Right lobe of liver (tissue), 6 donors: Measurements from ENCODE around the gene COA5. TPM values are rescaled to one million over a fixed set of nuclear protein-coding genes. Genes with fewer than 3 reads are reported as not detected.

Source experiments
- ATAC-seq, 4 donors: fragments of 200-7000 bp; cut with Tn5 transposase; one replicate each; pipeline ENCODE4 v1.9.1; 2020; ENCODE audit warnings: mild to moderate bottlenecking in 4 of 4, moderate library complexity in 4 of 4
- DNase-seq, 3 donors: peaks; one replicate each; pipeline ENCODE4 v3.0.0-alpha.2; 2020
- H3K27ac ChIP-seq, 3 donors: fragments of 200-600 bp; one replicate each; pipeline ENCODE4 v1.8.0; 2022
- H3K27me3 ChIP-seq, 2 donors: fragments of 200-600 bp; one replicate each; pipeline ENCODE4 v1.8.0; 2022
- H3K36me3 ChIP-seq, 4 donors: fragments of 200-600 bp; sonication (generic) in 1 of 4; one replicate each; pipeline versions ENCODE4 v1.5.1 to v1.8.0; 2017 to 2022; ENCODE audit warnings: control low read depth in 1 of 4
- H3K4me1 ChIP-seq, 4 donors: fragments of 200-600 bp; sonication (generic) in 1 of 4; one replicate each; pipeline versions ENCODE4 v1.5.1 to v1.8.0; 2017 to 2022; ENCODE audit warnings: control low read depth in 1 of 4
- H3K4me3 ChIP-seq, 3 donors: fragments of 200-600 bp; one replicate each; pipeline ENCODE4 v1.8.0; 2022
- H3K9me3 ChIP-seq, 4 donors: fragments of 200-600 bp; sonication (generic) in 1 of 4; one replicate each; pipeline versions ENCODE4 v1.5.1 to v1.8.0; 2017 to 2022; ENCODE audit warnings: control low read depth in 1 of 4
- POLR2A ChIP-seq: fragments of 450-650 bp; IDR thresholded peaks from one replicate; pipeline ENCODE4 v1.6.1; 2017; ENCODE audit warnings: antibody characterized with exemption, mild to moderate bottlenecking
- WGBS: methylation state at CpG from one replicate; pipeline ENCODE4 v1.1.6; 2018; ENCODE audit warnings: low coverage, low lambda C conversion rate; ENCODE audit not compliant: insufficient coverage; ENCODE audit errors: missing lambda C conversion rate; 5-methylcytosine and 5-hydroxymethylcytosine counted together
- intact Hi-C, 2 donors: fragments of 100-400 bp; cut with DNase I; formaldehyde crosslinking; loops; one replicate each; pipeline versions ENCODE4 v1.11.2 to v1.14.1; 2022
- total RNA-seq, 6 experiments: library from RNA; depleted of rRNA in 2 of 6; stranded (reverse); fragments of >200 nt in 2 of 6; fragmentation: NEBNext Ultra II Directional in 3 of 6; extraction: Animal tissue kit (Norgen Biotek cat#: 25700) in 3 of 6; gene quantifications; one replicate each; pipeline versions ENCODE4 v1.1.0 to v1.2.4, GENCODE V29; 2016 to 2023
- TF ChIP-seq, protein P1 (sequence below), 4 donors: fragments of 200-600 bp in 3 of 4; fragments of 450-650 bp in 1 of 4; IDR thresholded peaks; one replicate each; pipeline versions ENCODE4 v1.5.1 to v1.8.0; 2016 to 2022; ENCODE audit warnings: antibody characterized with exemption in 4 of 4, mild to moderate bottlenecking in 2 of 4
- donor health status: DM: no; HTN: yes; CAD: no.
- donor health status: DM: no; HTN: no; CAD: no.
- donor health status: DM: no; HTN: no; CAD: no.
- donor health status: DM: no; HTN: yes; CAD: no.
- donor health status: DM: no; HTN: yes; CAD: no.

Gene COA5
- total RNA-seq, 6 experiments from 2014 or later, result 12.9 to 23.0 (median 16.7) TPM

DNA sequence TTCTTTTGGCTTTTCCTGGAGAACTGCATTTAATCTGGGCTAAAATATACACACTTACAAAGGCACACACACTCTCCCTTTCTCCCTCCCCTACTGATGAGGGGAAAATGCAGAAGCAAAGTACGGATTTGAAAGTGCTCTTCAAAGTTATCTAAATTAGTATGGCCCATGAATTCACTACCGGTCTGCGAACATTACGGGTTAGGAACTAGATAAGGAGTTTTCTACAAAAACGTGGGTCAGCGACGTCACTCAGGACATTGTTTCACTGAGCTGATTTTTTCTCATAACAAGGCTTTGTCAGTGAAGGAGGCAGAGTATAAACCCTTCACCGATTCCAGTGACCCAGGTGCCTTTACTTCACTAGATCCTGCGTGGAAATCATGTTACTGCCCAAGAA is 47.3 kb downstream of the COA5 start:
- no peak for ATAC-seq
- H3K36me3 ChIP-seq, result peaks cover 0 to 16% (median 3%) of the 10 kb centered on the region in 4 donors
- H3K27ac ChIP-seq, result no peak overlapping the region
- H3K27me3 ChIP-seq, result no peaks in the 10 kb centered on the region
- no peak for DNase-seq
- no peak for TF ChIP-seq POLR2A
- TF ChIP-seq, protein P1, sequence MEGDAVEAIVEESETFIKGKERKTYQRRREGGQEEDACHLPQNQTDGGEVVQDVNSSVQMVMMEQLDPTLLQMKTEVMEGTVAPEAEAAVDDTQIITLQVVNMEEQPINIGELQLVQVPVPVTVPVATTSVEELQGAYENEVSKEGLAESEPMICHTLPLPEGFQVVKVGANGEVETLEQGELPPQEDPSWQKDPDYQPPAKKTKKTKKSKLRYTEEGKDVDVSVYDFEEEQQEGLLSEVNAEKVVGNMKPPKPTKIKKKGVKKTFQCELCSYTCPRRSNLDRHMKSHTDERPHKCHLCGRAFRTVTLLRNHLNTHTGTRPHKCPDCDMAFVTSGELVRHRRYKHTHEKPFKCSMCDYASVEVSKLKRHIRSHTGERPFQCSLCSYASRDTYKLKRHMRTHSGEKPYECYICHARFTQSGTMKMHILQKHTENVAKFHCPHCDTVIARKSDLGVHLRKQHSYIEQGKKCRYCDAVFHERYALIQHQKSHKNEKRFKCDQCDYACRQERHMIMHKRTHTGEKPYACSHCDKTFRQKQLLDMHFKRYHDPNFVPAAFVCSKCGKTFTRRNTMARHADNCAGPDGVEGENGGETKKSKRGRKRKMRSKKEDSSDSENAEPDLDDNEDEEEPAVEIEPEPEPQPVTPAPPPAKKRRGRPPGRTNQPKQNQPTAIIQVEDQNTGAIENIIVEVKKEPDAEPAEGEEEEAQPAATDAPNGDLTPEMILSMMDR (IDR thresholded peaks at IDR 0.05), result no peak
- H3K4me1 ChIP-seq, result no peaks in the 10 kb centered on the region
- no peaks in the 10 kb centered on the region for H3K9me3 ChIP-seq
- intact Hi-C loops, result no loop called here
- WGBS, result 86% methylated on average over 8 of the region's 9 CpGs
- no peak overlapping the region for H3K4me3 ChIP-seq

GRCh38 chr2:98560256-98560771 is 48.0 kb downstream of the COA5 start:
- TF ChIP-seq, protein P1 (IDR thresholded peaks at IDR 0.05), result no peak
- no peak for TF ChIP-seq POLR2A
- H3K9me3 ChIP-seq, result no peaks in the 10 kb centered on the region
- no peak overlapping the region for H3K4me3 ChIP-seq
- intact Hi-C loops, result no loop called here
- no peak overlapping the region for H3K27ac ChIP-seq
- H3K4me1 ChIP-seq, result no peaks in the 10 kb centered on the region
- no peak for DNase-seq
- H3K27me3 ChIP-seq, result no peaks in the 10 kb centered on the region
- 90% methylated on average over 6 of the region's 9 CpGs for WGBS
- peaks cover 0 to 19% (median 3%) of the 10 kb centered on the region in 4 donors for H3K36me3 ChIP-seq
- no peak for ATAC-seq

GRCh38 chr2:98559581-98559980 is 48.7 kb downstream of the COA5 start:
- Histone ChIP-seq H3K27me3 (no peaks in the 10 kb centered on the region), H3K27ac (no peak overlapping the region), H3K4me3 (no peak overlapping the region), H3K36me3 (peaks cover 0 to 24% (median under 1%) of the 10 kb centered on the region in 4 donors), H3K4me1 (no peaks in the 10 kb centered on the region), H3K9me3 (no peaks in the 10 kb centered on the region)
- 88% methylated on average over 2 of the region's 3 CpGs for WGBS
- DNase-seq (no peak), ATAC-seq (no peak)
- intact Hi-C loops, result no loop called here
- no peak for TF ChIP-seq POLR2A
- TF ChIP-seq, protein P1 (IDR thresholded peaks at IDR 0.05), result no peak

- no peak overlapping the region for H3K27ac ChIP-seq
- H3K9me3 ChIP-seq, result no peaks in the 10 kb centered on the region
- intact Hi-C loops, result no loop called here
- 92% methylated on average over 9 of the region's 16 CpGs for WGBS
- TF ChIP-seq POLR2A, result no peak
- TF ChIP-seq, protein P1 (IDR thresholded peaks at IDR 0.05), result no peak
- no peak overlapping the region for H3K4me3 ChIP-seq
- DNase-seq, result no peak
- ATAC-seq, result no peak
- no peaks in the 10 kb centered on the region for H3K4me1 ChIP-seq
- H3K27me3 ChIP-seq, result no peaks in the 10 kb centered on the region
- H3K36me3 ChIP-seq, result peaks cover 0 to 28% (median 0%) of the 10 kb centered on the region in 4 donors
Measured at GRCh38 chr2:98558852-98559530, 49.3 kb downstream of the COA5 start.
